Gastroesophageal sphincter (tissue), 4 donors: ENCODE measurements around the gene TMEM117. TPM values are rescaled to one million over a fixed set of nuclear protein-coding genes. Genes with fewer than 3 reads are reported as not detected.

Source experiments
- ATAC-seq: fragments of 150-250 bp; one replicate; pipeline ENCODE4 v1.9.1; 2016; ENCODE audit warnings: mild to moderate bottlenecking, moderate library complexity
- H3K27ac ChIP-seq, 4 donors: fragments of 200-600 bp; sonication (generic) in 3 of 4; 1 replicate in 3 of 4; 2 replicates in 1 of 4; pipeline ENCODE4 v1.5.1; 2016 to 2019
- H3K27me3 ChIP-seq: fragments of 200-600 bp; sonication (generic); one replicate; pipeline ENCODE4 v1.5.1; 2019
- H3K36me3 ChIP-seq, 2 donors: fragments of 200-600 bp; sonication (generic); one replicate each; pipeline ENCODE4 v1.5.1; 2019; ENCODE audit warnings: control low read depth in 1 of 2
- H3K4me1 ChIP-seq, 3 donors: fragments of 200-600 bp; sonication (generic); 1 replicate in 2 of 3; 2 replicates in 1 of 3; pipeline ENCODE4 v1.5.1; 2016 to 2019; ENCODE audit warnings: control low read depth in 2 of 3
- H3K4me3 ChIP-seq, 2 donors: fragments of 200-600 bp; sonication (generic); one replicate each; pipeline ENCODE4 v1.5.1; 2019; ENCODE audit warnings: mild to moderate bottlenecking in 1 of 2, moderate library complexity in 1 of 2
- H3K9me3 ChIP-seq, 3 donors: fragments of 200-600 bp; sonication (generic); one replicate each; pipeline ENCODE4 v1.5.1; 2017 to 2019; ENCODE audit warnings: control low read depth in 2 of 3
- EP300 ChIP-seq: sonication (generic); formaldehyde crosslinking; IDR thresholded peaks from one replicate; pipeline ENCODE4 v1.6.1; 2017; ENCODE audit warnings: antibody characterized with exemption, mild to moderate bottlenecking
- POLR2A ChIP-seq, 2 donors: fragments of 450-650 bp; IDR thresholded peaks; one replicate each; pipeline ENCODE4 v1.6.1; 2017; ENCODE audit warnings: antibody characterized with exemption in 2 of 2, mild to moderate bottlenecking in 2 of 2, moderate library complexity in 1 of 2
- POLR2AphosphoS5 ChIP-seq: sonication (generic); formaldehyde crosslinking; IDR thresholded peaks from one replicate; pipeline ENCODE4 v1.6.1; 2017; ENCODE audit warnings: antibody characterized with exemption
- WGBS, 2 donors: methylation state at CpG; one replicate each; pipeline ENCODE4 v1.1.5; 2018; ENCODE audit warnings: low coverage in 1 of 2; 5-methylcytosine and 5-hydroxymethylcytosine counted together
- total RNA-seq, 4 donors: library from RNA; depleted of rRNA; stranded (reverse); fragments of >200 nt; gene quantifications; one replicate each; pipeline ENCODE4 v1.1.0, GENCODE V29; 2016
- TF ChIP-seq, protein P1 (sequence below), 4 experiments: fragments of 200-600 bp in 2 of 4; fragments of 450-650 bp in 2 of 4; sonication (generic) in 1 of 4; IDR thresholded peaks; one replicate each; pipeline ENCODE4 v1.5.1; 2017 to 2019; ENCODE audit warnings: antibody characterized with exemption in 4 of 4, mild to moderate bottlenecking in 2 of 4, moderate library complexity in 2 of 4

TMEM117 gene
- total RNA-seq, 4 donors from 2014 or later: 7.8 to 21.5 (median 12.3) TPM

DNA sequence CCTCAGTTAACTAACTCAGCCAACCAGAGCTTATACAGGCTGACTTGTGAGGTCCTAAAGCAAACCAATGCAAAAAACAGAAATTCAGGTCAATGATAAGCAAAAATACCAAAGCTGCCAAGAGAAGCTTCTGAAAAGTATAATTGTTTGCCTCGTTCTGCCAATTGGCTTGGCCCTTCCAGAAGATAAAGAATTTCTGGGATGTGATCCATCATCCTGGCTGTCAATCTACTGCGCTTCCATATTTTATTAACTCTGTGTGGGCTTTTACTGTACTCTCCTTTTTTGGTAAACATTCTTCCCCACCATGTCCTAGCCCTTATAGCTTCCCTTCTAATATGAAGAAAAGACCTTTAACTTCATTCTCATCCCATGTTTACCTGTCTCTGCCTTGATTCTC is 387.9 kb downstream of the TMEM117 start:
- Histone ChIP-seq H3K36me3 (no peaks in the 10 kb centered on the region), H3K9me3 (no peaks in the 10 kb centered on the region), H3K4me1 (peaks cover 0 to 4% (median 0%) of the 10 kb centered on the region in 3 donors), H3K27ac (no peak overlapping the region), H3K4me3 (no peak overlapping the region), H3K27me3 (no peaks in the 10 kb centered on the region)
- no peak for ATAC-seq
- TF ChIP-seq EP300 (no peak), POLR2AphosphoS5 (no peak), POLR2A (IDR thresholded peaks at IDR 0.05) (no peak)
- TF ChIP-seq, protein P1, sequence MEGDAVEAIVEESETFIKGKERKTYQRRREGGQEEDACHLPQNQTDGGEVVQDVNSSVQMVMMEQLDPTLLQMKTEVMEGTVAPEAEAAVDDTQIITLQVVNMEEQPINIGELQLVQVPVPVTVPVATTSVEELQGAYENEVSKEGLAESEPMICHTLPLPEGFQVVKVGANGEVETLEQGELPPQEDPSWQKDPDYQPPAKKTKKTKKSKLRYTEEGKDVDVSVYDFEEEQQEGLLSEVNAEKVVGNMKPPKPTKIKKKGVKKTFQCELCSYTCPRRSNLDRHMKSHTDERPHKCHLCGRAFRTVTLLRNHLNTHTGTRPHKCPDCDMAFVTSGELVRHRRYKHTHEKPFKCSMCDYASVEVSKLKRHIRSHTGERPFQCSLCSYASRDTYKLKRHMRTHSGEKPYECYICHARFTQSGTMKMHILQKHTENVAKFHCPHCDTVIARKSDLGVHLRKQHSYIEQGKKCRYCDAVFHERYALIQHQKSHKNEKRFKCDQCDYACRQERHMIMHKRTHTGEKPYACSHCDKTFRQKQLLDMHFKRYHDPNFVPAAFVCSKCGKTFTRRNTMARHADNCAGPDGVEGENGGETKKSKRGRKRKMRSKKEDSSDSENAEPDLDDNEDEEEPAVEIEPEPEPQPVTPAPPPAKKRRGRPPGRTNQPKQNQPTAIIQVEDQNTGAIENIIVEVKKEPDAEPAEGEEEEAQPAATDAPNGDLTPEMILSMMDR (IDR thresholded peaks at IDR 0.05): no peak
- 48 to 49% methylated on average over 2 of the region's 2 CpGs for WGBS, 2 donors

DNA sequence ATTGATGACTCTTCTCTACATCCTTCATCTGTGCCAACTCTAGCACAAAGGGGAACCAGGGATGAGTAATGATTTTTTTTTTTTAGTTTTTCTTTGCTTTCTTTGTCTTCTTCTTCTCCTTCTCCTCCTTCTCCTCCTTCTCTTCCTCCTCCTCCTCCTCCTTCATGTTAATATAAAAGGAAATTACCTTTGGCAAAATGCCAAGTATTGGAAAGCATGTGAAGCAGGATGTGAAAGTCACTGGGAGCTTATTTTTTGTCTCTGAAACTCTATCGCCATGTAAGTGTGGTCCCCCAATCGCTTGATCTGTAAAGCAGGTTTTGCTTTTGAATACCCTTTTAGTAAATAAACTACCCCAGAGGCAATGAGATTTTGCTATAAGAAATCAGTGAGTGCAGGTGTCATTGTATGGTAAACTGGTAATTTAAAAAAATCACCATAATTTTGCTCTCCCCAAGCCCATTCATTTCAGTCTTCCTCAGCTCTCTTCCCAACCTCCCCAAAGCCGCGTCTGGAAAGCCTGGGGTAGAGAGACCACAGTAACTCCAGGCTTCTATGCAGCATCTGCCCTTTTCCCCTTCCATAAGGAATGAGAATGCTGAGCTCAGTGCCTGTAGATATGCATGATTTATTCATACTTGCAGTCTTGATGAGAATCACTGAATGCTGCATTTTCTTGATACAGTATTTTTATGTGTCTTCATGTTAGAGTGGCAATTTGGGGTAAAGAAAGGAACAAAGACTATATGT is 388.7 kb downstream of the TMEM117 start:
- no peak overlapping the region for H3K27ac ChIP-seq
- no peaks in the 10 kb centered on the region for H3K36me3 ChIP-seq
- WGBS, 2 donors: 53 to 74% methylated on average over 4 of the region's 4 CpGs
- TF ChIP-seq POLR2A (IDR thresholded peaks at IDR 0.05): no peak
- TF ChIP-seq EP300: no peak
- TF ChIP-seq, protein P1 (IDR thresholded peaks at IDR 0.05): no peak
- TF ChIP-seq POLR2AphosphoS5: no peak
- no peak for ATAC-seq
- no peak overlapping the region for H3K4me3 ChIP-seq
- peaks cover 0 to 4% (median 0%) of the 10 kb centered on the region in 3 donors for H3K4me1 ChIP-seq
- H3K27me3 ChIP-seq: no peaks in the 10 kb centered on the region
- no peaks in the 10 kb centered on the region for H3K9me3 ChIP-seq

DNA sequence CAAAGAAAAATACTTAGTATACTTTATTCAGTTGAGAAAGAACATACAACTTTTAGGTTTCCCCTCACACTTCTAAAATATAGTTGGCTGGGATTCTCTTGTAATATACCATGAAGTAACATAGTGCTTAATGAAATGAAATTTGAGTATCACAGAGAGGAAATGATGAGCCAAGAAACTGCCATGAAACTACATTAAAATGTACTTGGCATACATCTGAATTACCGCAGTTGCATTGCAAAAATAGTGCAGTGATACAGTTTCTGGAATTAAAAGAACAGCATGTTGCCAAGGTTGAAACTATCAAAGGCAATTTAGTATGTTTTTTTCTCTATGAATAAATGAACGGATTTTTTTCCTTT is 389.2 kb downstream of the TMEM117 start:
- Histone ChIP-seq H3K36me3 (no peaks in the 10 kb centered on the region), H3K4me3 (no peak overlapping the region), H3K27me3 (no peaks in the 10 kb centered on the region), H3K27ac (no peak overlapping the region), H3K4me1 (peaks cover 0 to 4% (median 0%) of the 10 kb centered on the region in 3 donors), H3K9me3 (no peaks in the 10 kb centered on the region)
- WGBS, 2 donors: 25 to 28% methylated on average over 2 of the region's 2 CpGs
- ATAC-seq: no peak
- TF ChIP-seq EP300: no peak
- TF ChIP-seq POLR2A (IDR thresholded peaks at IDR 0.05): no peak
- TF ChIP-seq, protein P1 (IDR thresholded peaks at IDR 0.05): no peak
- TF ChIP-seq POLR2AphosphoS5: no peak

DNA sequence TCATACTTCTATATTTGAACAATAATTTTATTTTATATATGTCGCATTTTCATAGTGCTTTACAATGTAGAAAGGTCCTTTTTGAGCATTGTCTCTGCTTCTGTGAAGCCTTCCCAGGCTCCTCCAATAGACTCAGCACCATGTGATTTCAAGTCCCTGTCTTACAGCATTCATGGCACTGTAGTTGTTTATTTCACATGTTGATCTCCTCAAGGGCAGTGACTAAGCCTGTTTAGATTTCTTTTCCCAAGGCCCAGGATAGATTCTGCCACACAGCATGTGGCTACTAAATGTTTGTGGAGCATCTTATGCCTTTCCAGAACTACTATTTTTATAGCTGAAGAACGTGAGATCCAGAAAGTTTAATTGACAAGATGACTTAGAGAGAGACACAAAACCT is 391.7 kb downstream of the TMEM117 start:
- H3K9me3 ChIP-seq: no peaks in the 10 kb centered on the region
- TF ChIP-seq POLR2A (IDR thresholded peaks at IDR 0.05): no peak
- TF ChIP-seq, protein P1 (IDR thresholded peaks at IDR 0.05): no peak
- TF ChIP-seq POLR2AphosphoS5: no peak
- no peak for TF ChIP-seq EP300
- 83 to 93% methylated on average over 2 of the region's 2 CpGs for WGBS, 2 donors
- peaks cover 0 to 4% (median 0%) of the 10 kb centered on the region in 3 donors for H3K4me1 ChIP-seq
- H3K27me3 ChIP-seq: no peaks in the 10 kb centered on the region
- no peaks in the 10 kb centered on the region for H3K36me3 ChIP-seq
- no peak overlapping the region for H3K4me3 ChIP-seq
- no peak for ATAC-seq
- H3K27ac ChIP-seq: no peak overlapping the region

DNA sequence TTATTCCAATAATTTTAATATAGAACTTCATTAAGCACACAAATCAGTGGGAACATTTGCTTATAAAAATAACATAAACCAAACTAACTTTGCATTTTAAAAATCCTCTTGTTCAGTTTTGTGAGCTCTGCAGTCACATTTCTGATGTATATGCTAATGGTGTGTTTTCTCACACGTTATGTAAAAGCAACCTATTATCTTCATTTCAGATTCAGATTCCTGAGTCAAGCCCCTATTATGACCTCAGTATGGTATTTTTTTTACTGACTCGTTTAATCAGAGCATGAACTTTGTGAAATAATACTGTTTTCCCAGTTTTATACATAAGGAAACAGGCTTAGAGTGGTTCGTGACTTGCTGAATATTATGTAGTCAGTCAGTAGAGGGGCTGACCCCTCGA is 394.0 kb downstream of the TMEM117 start:
- WGBS, 2 donors: 73 to 79% methylated on average over 4 of the region's 4 CpGs
- no peaks in the 10 kb centered on the region for H3K27me3 ChIP-seq
- no peak for ATAC-seq

More for the DNA sequence above, 394.0 kb downstream of the TMEM117 start:
- Histone ChIP-seq H3K36me3 (no peaks in the 10 kb centered on the region), H3K4me3 (no peak overlapping the region), H3K27ac (no peak overlapping the region), H3K9me3 (no peaks in the 10 kb centered on the region), H3K4me1 (no peaks in the 10 kb centered on the region)
- TF ChIP-seq, protein P1 (IDR thresholded peaks at IDR 0.05): no peak
- no peak for TF ChIP-seq POLR2AphosphoS5
- TF ChIP-seq EP300: no peak
- no peak for TF ChIP-seq POLR2A (IDR thresholded peaks at IDR 0.05)
